Measurements from ENCODE around the gene CMIP. TPM values are rescaled to one million over a fixed set of nuclear protein-coding genes. Genes with fewer than 3 reads are reported as not detected.
"Not testable (repeated sequence)": the region's sequence is repeated elsewhere in the genome, so short reads cannot be mapped to it uniquely, and the experiment has no call there.

The CMIP gene
- total RNA-seq, 2 experiments from 2014 or later, result 57.1 to 58.3 TPM

DNA sequence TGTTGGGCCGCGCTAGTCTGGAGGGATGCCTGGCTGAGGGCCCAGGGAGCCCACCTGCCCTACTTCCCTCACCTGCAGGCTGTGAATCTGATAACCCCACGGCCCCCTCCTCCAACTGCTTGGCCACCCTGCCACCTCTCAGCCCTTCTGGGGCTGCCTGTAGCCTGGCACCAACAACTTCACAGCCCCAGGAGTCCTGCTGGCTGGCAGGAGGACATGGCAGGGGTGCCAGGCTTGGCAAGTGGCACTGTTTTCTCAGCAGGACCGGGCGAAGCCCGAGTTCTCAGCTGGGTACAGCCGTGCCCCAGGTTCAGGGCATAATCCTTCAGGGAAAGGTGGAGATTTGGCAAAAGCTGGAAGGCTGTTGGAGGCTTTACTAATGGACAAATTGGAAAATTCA lies 129.6 kb downstream of the CMIP start:
- no peaks in the 10 kb centered on the region for H3K4me1 Mint-ChIP-seq
- H3K36me3 Mint-ChIP-seq (ENCODE audit: low read depth), result no peaks in the 10 kb centered on the region
- ChIA-PET CTCF (no interaction called here), POLR2A (no interaction called here)
- no peak for DNase-seq
- no peak overlapping the region for H3K27ac Mint-ChIP-seq
- no peaks in the 10 kb centered on the region for H3K27me3 Mint-ChIP-seq
- no peaks in the 10 kb centered on the region for H3K9me3 Mint-ChIP-seq
- H3K4me3 Mint-ChIP-seq, result no peak overlapping the region

DNA sequence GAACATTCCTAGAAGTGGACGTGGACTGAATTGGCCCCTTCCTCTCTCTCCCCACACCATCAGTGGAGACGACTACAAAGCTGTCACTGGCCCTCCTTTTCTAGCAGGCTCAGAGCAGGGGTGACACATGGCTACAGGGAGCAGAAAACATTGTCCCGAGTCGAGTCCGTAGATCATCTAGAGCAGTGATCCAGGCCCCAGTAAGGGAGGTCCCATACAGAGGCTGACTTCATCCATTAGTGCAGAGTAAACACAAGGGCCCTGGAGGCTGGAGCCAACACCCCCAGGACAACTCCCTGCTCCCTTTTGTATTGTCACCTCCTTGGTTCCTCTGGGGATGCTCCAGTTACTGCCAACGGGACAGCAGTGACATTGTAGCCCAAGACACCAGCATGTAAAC lies 130.7 kb downstream of the CMIP start:
- no peaks in the 10 kb centered on the region for H3K4me1 Mint-ChIP-seq
- H3K27me3 Mint-ChIP-seq, result no peaks in the 10 kb centered on the region
- POLR2A ChIA-PET, result no interaction called here
- H3K36me3 Mint-ChIP-seq (ENCODE audit: low read depth), result no peaks in the 10 kb centered on the region
- no peak for DNase-seq
- no peak overlapping the region for H3K27ac Mint-ChIP-seq
- CTCF ChIA-PET, result no interaction called here
- no peaks in the 10 kb centered on the region for H3K9me3 Mint-ChIP-seq
- H3K4me3 Mint-ChIP-seq, result no peak overlapping the region

DNA sequence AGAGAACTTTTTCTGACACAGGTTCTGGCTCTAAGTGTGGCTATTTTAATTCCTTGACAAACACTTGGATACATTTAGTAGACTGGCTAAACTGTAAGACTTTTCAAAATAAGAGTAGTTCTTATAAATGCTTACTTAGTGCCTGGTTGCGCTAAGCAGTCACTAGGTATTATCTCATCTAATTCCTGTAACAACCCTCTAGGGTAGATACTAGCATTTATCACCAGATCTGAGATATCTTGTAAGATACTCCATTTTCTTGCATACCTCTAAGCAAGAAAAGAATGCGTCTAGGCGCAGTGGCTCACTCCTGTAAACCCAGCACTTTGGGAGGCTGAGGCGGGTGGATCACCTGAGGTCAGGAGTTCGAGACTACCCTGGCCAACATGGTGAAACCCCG lies 131.2 kb downstream of the CMIP start:
- Mint-ChIP-seq H3K4me1 (no peaks in the 10 kb centered on the region), H3K9me3 (no peaks in the 10 kb centered on the region), H3K4me3 (no peak overlapping the region), H3K36me3 (ENCODE audit: low read depth) (no peaks in the 10 kb centered on the region), H3K27me3 (no peaks in the 10 kb centered on the region), H3K27ac (no peak overlapping the region)
- ChIA-PET CTCF (no interaction called here), POLR2A (no interaction called here)
- no peak for DNase-seq

DNA sequence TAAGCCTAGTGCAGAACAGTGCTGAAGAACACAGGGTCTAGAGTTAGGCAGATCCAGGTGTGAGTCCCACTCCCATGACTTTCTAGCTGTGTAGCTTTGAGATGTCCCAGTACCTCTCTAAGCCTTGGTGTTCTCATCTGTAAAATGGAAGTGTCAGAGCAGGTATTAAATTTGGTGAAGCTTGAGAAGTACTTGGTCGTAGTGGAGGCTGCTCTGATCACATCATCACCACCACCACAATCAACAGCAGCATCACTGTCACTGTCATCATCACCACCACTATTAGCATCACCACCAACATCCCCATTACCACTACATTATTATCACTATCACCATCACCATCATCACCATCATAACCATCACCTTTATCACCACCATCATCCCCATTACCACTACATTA lies 132.1 kb downstream of the CMIP start:
- no peaks in the 10 kb centered on the region for H3K36me3 Mint-ChIP-seq (ENCODE audit: low read depth)
- DNase-seq, result no peak
- POLR2A ChIA-PET, result no interaction called here
- CTCF ChIA-PET, result no interaction called here
- no peaks in the 10 kb centered on the region for H3K27me3 Mint-ChIP-seq
- H3K27ac Mint-ChIP-seq, result no peak overlapping the region
- H3K9me3 Mint-ChIP-seq, result no peaks in the 10 kb centered on the region
- H3K4me3 Mint-ChIP-seq, result no peak overlapping the region
- H3K4me1 Mint-ChIP-seq, result no peaks in the 10 kb centered on the region

DNA sequence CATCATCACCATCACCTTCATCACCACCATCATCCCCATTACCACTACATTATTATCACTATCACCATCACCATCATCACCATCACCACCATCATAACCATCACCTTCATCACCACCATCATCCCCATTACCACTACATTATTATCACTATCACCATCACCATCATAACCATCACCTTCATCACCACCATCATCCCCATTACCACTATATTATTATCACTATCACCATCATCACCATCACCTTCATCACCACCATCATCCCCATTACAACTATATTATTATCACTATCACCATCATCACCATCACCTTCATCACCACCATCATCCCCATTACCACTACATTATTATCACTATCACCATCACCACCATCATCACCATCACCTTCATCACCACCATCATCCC lies 132.7 kb downstream of the CMIP start:
- H3K36me3 Mint-ChIP-seq (ENCODE audit: low read depth); H3K27me3 Mint-ChIP-seq; DNase-seq; H3K9me3 Mint-ChIP-seq; CTCF ChIA-PET; H3K27ac Mint-ChIP-seq; H3K4me1 Mint-ChIP-seq; POLR2A ChIA-PET; H3K4me3 Mint-ChIP-seq: not testable (repeated sequence)

DNA sequence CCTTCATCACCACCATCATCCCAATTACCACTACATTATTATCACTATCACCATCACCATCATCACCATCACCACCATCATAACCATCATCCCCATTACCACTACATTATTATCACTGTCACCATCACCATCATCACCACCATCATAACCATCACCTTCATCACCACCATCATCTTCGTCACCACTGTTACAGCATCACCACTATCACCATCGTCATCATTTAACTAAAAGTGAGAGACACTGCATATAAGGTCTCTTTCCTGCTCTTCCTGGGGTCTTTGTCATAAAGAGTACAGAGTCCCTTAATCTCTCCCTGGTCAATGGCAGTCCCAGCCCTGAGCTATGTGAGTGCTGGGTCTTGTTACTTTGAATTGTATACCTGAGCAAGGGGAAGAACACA lies 133.5 kb downstream of the CMIP start:
- CTCF ChIA-PET, result no interaction called here
- no peaks in the 10 kb centered on the region for H3K27me3 Mint-ChIP-seq
- DNase-seq, result no peak
- H3K4me1 Mint-ChIP-seq, result no peaks in the 10 kb centered on the region
- POLR2A ChIA-PET, result no interaction called here
- no peaks in the 10 kb centered on the region for H3K9me3 Mint-ChIP-seq
- no peak overlapping the region for H3K27ac Mint-ChIP-seq
- H3K36me3 Mint-ChIP-seq (ENCODE audit: low read depth), result no peaks in the 10 kb centered on the region
- no peak overlapping the region for H3K4me3 Mint-ChIP-seq

DNA sequence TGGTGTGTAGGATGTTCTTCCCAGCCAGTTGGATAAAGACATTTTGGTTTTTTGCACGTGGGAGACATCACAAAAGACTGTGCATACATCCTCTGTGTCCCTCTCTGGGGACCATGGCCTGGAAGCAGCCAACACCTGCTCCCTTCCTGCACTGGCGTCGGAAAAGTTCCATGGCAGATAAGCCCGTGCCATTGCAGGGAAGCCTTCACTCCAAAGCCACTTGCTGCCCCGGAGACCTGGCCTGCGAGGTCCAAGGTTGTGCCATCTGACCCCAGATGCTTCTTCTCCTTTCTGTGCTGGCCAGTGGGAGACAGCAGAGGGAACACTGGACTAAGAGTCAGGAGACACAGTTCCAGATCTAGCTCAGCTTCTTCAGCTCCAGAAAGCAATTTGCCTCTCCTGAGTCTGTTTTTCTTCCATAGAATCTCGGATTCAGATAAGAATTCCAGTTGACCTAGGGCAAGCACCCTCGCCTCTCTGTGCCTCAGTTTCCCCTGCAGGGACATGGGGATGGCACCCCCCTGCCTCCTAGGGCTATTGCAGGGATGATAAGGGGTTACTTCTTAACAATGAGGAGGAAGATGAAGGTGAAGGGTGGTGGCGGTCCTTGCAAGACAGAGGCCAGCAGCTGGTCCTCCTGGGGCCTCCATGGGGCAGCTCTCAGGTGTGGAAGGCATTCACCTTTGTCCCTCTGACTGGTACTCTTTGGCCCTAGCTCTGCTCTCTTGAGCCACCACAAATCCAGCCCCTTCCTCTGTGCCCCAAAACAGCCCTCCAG lies 134.2 kb downstream of the CMIP start:
- no peaks in the 10 kb centered on the region for H3K27me3 Mint-ChIP-seq
- ChIA-PET CTCF (no interaction called here), POLR2A (no interaction called here)
- DNase-seq, result no peak
- no peak overlapping the region for H3K27ac Mint-ChIP-seq
- no peaks in the 10 kb centered on the region for H3K9me3 Mint-ChIP-seq
- no peak overlapping the region for H3K4me3 Mint-ChIP-seq
- H3K4me1 Mint-ChIP-seq, result no peaks in the 10 kb centered on the region
- no peaks in the 10 kb centered on the region for H3K36me3 Mint-ChIP-seq (ENCODE audit: low read depth)

DNA sequence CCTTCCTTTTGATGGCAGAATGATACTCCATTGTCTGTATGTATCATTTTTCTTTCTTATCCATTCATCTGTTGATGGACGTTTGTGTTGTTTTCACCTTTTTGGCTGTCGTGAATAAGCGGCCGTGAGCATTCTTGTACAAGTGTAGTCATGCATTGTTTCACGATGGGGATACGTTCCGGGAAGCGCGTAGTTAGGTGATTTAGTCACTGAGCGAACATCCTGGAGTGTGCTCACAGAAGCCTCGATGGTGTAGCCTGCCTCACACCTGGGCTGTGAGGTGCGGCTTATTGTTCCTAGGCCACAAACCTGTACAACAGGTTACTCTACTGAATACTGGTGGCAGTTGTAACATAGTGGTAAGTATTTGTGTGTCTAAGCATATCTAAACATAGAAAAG lies 136.5 kb downstream of the CMIP start:
- no peaks in the 10 kb centered on the region for H3K27me3 Mint-ChIP-seq
- no peaks in the 10 kb centered on the region for H3K9me3 Mint-ChIP-seq
- no peak for DNase-seq
- no peak overlapping the region for H3K27ac Mint-ChIP-seq
- ChIA-PET POLR2A (no interaction called here), CTCF (no interaction called here)
- H3K4me3 Mint-ChIP-seq, result no peak overlapping the region
- H3K4me1 Mint-ChIP-seq, result no peaks in the 10 kb centered on the region
- no peaks in the 10 kb centered on the region for H3K36me3 Mint-ChIP-seq (ENCODE audit: low read depth)

DNA sequence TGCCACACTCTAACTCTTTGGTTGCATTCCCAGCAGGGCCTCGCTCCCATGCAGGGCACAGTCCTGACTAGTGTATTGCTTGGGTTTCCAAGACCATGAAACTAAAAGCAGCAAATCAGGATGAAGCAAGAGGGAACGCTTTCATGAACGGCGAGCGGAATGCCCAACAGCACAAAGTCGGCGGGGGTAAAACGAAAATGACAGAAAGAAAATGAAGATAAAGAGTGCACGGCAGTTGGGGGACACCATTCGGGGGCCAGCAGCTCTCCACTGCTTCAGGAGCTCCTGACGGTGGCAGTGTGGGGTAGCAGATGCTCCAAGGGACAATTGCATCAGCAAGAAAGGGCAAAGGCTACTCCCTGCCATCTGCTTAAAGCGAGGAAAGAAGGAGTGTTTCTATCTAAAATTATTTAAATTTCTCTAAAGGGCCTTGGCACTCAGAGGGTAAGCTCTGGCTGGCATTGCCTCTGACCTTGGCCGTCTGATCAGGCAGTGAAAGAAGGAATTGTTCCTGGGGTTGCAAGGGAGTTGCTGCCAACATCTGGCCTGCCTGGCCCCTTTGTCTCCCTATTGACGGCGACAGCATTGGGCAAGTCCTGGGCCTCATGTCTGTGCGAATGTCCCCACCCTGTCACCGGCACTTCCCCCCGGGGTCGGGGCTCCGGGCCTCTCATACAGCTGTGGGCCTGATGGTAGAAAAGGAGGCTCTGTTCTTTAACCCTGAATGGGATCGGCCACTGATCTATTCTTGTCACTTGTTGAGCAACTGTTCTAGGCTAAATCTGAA lies 138.2 kb downstream of the CMIP start:
- DNase-seq, result no peak
- Mint-ChIP-seq H3K36me3 (ENCODE audit: low read depth) (no peaks in the 10 kb centered on the region), H3K4me3 (no peak overlapping the region), H3K4me1 (no peaks in the 10 kb centered on the region), H3K27ac (no peak overlapping the region), H3K9me3 (no peaks in the 10 kb centered on the region), H3K27me3 (no peaks in the 10 kb centered on the region)
- POLR2A ChIA-PET, result no interaction called here
- CTCF ChIA-PET, result no interaction called here

DNA sequence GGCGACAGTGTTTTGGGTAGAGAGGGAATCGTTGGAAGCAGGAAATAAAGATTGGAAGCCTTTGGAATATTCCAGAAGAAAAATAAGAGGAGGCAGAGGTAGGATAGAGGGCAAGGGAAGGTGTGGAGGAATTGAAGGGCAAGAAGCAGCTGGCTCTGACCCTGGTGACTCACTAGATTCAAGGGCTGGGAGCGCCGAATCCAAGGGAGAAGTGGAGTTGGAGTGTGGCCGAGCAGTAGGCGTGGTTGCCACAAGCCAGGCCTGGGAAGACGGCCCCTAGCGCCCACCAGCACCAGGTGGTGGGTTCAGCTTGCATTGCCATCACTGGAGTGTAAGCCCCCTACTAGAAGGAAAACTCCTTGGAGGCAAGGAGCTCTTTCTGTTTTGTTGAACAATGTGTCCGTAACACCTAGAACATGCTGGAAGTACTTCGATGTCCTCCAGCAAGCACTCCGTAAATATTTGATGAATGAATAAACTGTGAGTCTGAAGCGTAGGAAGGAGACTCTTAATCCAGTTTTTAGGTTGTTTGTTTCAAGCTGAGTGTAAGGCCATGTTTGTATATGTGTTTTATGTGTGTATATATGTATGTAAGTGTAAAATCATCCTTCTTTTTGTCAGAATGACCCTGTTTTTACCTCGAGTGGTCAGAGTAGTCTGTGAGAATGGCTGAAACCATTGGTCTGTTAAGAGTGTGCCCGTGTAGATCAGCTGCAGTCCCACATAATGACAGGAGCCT lies 139.5 kb downstream of the CMIP start:
- POLR2A ChIA-PET, result no interaction called here
- H3K4me1 Mint-ChIP-seq, result peaks cover 9% of the 10 kb centered on the region
- no peaks in the 10 kb centered on the region for H3K27me3 Mint-ChIP-seq
- no peaks in the 10 kb centered on the region for H3K9me3 Mint-ChIP-seq
- H3K27ac Mint-ChIP-seq, result no peak overlapping the region
- no peaks in the 10 kb centered on the region for H3K36me3 Mint-ChIP-seq (ENCODE audit: low read depth)
- no peak overlapping the region for H3K4me3 Mint-ChIP-seq
- DNase-seq, result no peak
- CTCF ChIA-PET, result no interaction called here

DNA sequence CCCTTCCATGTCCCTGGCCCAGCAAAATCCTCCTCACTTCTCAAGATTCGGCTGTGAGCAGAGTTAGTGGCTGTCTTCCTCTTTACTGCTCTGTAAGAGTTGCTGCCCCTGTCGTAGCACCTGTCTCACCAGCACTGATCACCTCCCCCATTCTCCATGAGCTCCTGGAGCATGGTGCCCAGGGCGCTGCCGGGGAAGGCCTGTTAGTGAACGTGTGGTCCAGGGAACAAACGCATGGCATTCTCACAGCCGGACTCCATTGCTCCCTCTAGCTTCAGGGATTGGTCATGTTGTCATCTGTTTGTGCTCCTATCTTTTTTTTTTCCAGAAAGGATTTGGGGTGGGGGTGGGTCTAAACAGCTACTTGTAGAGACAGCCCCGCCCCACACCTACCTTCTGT lies 141.2 kb downstream of the CMIP start:
- ChIA-PET POLR2A (no interaction called here), CTCF (no interaction called here)
- H3K27ac Mint-ChIP-seq, result no peak overlapping the region
- H3K4me3 Mint-ChIP-seq, result no peak overlapping the region
- no peaks in the 10 kb centered on the region for H3K27me3 Mint-ChIP-seq
- DNase-seq, result no peak
- H3K4me1 Mint-ChIP-seq, result peaks cover 9% of the 10 kb centered on the region
- H3K9me3 Mint-ChIP-seq, result no peaks in the 10 kb centered on the region
- H3K36me3 Mint-ChIP-seq (ENCODE audit: low read depth), result no peaks in the 10 kb centered on the region

DNA sequence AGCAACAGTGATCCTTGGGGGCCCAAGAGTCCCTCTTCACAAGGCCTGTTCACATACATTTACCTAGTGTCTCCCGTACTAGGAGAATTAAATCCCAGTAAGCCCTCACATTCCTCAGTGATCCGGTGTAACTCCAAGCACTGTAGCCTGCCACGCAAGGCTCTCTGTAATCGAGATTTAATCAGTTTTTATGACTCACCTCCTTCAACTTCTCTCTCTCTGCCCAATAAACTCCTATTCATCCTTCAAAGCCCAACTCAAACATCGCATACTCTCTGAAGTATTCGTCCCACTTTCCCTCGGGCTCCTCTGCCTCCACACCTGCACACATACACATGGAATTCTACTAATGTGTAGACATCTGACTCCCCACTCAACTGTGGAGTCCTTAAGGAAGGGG lies 141.8 kb downstream of the CMIP start:
- POLR2A ChIA-PET, result no interaction called here
- Mint-ChIP-seq H3K9me3 (no peaks in the 10 kb centered on the region), H3K27ac (no peak overlapping the region), H3K27me3 (no peaks in the 10 kb centered on the region), H3K36me3 (ENCODE audit: low read depth) (no peaks in the 10 kb centered on the region), H3K4me1 (peaks cover 9% of the 10 kb centered on the region), H3K4me3 (no peak overlapping the region)
- CTCF ChIA-PET, result no interaction called here
- no peak for DNase-seq

DNA sequence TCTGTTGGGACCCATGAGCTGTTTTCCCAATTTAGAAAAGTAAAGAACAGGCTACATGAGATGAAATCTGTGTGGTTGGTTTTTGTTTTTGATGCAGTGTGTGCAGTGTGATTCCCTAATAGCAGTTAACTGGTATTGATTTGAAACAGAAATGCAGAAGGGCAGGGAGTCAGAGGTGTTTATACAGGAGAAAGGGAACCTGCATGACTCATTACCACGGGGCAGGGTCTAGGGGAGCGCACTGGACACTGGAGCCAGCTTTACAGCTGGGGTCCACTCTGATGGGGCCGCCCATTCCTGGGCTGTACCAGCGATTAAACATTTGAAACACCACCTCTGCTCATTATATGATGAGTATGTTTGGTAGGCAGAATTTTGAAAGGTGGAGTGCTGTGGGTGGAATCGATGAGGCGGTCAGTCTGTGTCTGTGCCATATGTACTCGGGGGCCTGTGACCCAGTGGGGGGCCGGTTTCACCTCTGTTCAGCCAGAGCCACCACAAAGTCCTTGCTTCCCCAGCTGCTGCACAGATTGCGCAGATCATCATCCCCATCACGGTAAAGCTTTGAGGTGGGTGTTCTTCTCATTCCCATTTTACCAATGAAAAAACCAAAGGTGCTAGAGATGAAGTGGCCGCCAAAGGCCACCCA lies 142.5 kb downstream of the CMIP start:
- DNase-seq, result no peak
- ChIA-PET CTCF (no interaction called here), POLR2A (no interaction called here)
- Mint-ChIP-seq H3K4me3 (no peak overlapping the region), H3K27ac (no peak overlapping the region), H3K9me3 (no peaks in the 10 kb centered on the region), H3K36me3 (ENCODE audit: low read depth) (no peaks in the 10 kb centered on the region), H3K4me1 (peaks cover 9% of the 10 kb centered on the region), H3K27me3 (no peaks in the 10 kb centered on the region)
